GM12878 (cell line): ENCODE results near the gene ANXA10.

Experiments used
- ESRRA ChIP-seq: IDR thresholded peaks from 2 replicates; pipeline ENCODE4 v1.6.1; 2012; ENCODE audit warnings: mild to moderate bottlenecking, low read length, improper control_type of control experiment
- EZH2 ChIP-seq: IDR thresholded peaks from 2 replicates; pipeline ENCODE4 v1.6.1; 2012; ENCODE audit warnings: low read depth, mild to moderate bottlenecking, control low read depth, inconsistent platforms, low read length, borderline replicate concordance; ENCODE audit not compliant: control insufficient read depth
- IRF4 ChIP-seq: IDR thresholded peaks from 2 replicates; pipeline ENCODE4 v1.6.1; 2011; ENCODE audit warnings: low read depth, low read length
- POLR2AphosphoS2 ChIP-seq: IDR thresholded peaks from 2 replicates; pipeline ENCODE4 v1.6.1; 2011; ENCODE audit warnings: low read depth, mild to moderate bottlenecking, low read length, improper control_type of control experiment, moderate library complexity
- POLR2AphosphoS5 ChIP-seq: IDR thresholded peaks from 2 replicates; pipeline ENCODE4 v1.6.1; 2011; ENCODE audit warnings: mild to moderate bottlenecking, low read length, inconsistent platforms
- TF ChIP-seq, protein P1 (sequence below): IDR thresholded peaks from 2 replicates; pipeline ENCODE4 v1.6.1; 2012; ENCODE audit warnings: low read depth, low read length, improper control_type of control experiment
- TF ChIP-seq, protein P2 (sequence below): fragments of 450-650 bp; formaldehyde crosslinking; IDR thresholded peaks from 2 replicates; pipeline ENCODE4 v1.4.0; 2022; ENCODE audit warnings: mild to moderate bottlenecking, moderate library complexity
- TF ChIP-seq, protein P3 (sequence below), 3 experiments: IDR thresholded peaks in 2 of 3; conservative IDR thresholded peaks in 1 of 3; 2 replicates each; pipeline ENCODE4 v1.5.1; 2011; ENCODE audit warnings: low read depth in 3 of 3, low read length in 3 of 3, mild to moderate bottlenecking in 3 of 3, control low read depth in 2 of 3, moderate library complexity in 2 of 3, inconsistent platforms in 1 of 3, mixed read lengths in 1 of 3; ENCODE audit not compliant: control insufficient read depth in 2 of 3, insufficient read depth in 1 of 3; ENCODE audit errors: extremely low read depth in 1 of 3

DNA sequence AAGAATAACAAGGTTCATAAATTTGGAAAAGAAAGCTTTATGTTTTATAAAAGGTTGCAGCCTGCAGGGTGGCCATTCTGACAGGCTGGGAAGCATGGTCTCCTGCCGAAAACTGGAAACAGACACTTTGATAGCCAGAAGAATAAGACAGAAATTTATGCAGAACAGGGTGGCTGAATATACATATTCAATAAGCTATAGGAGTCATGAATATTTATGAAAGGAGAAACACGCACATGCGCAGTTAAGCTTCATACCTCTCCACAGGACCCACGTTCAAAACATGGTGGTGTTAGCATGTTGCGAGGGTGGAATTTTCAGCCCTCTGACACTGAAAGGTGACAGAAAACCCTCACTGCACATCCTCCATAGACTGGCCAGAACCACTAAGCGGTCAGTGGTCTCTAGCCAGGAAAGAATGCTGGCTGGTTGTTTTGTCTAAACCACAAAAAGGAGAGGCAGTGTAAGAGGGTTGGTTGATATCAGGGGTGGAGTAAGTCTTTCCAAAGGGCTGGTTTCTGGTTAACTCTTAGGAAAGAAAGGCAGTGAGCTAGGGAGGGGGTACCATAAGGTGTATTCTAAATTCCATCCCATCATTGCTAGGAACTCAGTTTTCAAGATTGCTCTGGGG, 58.2 kb downstream of the ANXA10 start:
- TF ChIP-seq ESRRA = no peak
- TF ChIP-seq, protein P1, sequence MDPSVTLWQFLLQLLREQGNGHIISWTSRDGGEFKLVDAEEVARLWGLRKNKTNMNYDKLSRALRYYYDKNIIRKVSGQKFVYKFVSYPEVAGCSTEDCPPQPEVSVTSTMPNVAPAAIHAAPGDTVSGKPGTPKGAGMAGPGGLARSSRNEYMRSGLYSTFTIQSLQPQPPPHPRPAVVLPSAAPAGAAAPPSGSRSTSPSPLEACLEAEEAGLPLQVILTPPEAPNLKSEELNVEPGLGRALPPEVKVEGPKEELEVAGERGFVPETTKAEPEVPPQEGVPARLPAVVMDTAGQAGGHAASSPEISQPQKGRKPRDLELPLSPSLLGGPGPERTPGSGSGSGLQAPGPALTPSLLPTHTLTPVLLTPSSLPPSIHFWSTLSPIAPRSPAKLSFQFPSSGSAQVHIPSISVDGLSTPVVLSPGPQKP = no peak
- TF ChIP-seq, protein P2, sequence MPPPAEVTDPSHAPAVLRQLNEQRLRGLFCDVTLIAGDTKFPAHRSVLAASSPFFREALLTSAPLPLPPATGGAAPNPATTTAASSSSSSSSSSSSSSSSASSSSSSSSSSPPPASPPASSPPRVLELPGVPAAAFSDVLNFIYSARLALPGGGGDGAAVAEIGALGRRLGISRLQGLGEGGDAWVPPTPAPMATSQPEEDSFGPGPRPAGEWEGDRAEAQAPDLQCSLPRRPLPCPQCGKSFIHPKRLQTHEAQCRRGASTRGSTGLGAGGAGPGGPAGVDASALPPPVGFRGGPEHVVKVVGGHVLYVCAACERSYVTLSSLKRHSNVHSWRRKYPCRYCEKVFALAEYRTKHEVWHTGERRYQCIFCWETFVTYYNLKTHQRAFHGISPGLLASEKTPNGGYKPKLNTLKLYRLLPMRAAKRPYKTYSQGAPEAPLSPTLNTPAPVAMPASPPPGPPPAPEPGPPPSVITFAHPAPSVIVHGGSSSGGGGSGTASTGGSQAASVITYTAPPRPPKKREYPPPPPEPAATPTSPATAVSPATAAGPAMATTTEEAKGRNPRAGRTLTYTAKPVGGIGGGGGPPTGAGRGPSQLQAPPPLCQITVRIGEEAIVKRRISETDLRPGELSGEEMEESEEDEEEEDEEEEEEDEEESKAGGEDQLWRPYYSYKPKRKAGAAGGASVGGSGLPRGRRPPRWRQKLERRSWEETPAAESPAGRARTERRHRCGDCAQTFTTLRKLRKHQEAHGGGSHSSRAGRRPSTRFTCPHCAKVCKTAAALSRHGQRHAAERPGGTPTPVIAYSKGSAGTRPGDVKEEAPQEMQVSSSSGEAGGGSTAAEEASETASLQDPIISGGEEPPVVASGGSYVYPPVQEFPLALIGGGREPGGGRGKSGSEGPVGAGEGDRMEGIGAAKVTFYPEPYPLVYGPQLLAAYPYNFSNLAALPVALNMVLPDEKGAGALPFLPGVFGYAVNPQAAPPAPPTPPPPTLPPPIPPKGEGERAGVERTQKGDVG = no peak
- no peak for TF ChIP-seq EZH2
- no peak for TF ChIP-seq POLR2AphosphoS2
- TF ChIP-seq, protein P3, sequence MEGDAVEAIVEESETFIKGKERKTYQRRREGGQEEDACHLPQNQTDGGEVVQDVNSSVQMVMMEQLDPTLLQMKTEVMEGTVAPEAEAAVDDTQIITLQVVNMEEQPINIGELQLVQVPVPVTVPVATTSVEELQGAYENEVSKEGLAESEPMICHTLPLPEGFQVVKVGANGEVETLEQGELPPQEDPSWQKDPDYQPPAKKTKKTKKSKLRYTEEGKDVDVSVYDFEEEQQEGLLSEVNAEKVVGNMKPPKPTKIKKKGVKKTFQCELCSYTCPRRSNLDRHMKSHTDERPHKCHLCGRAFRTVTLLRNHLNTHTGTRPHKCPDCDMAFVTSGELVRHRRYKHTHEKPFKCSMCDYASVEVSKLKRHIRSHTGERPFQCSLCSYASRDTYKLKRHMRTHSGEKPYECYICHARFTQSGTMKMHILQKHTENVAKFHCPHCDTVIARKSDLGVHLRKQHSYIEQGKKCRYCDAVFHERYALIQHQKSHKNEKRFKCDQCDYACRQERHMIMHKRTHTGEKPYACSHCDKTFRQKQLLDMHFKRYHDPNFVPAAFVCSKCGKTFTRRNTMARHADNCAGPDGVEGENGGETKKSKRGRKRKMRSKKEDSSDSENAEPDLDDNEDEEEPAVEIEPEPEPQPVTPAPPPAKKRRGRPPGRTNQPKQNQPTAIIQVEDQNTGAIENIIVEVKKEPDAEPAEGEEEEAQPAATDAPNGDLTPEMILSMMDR (IDR thresholded peaks at IDR 0.05 in 2 of 3, conservative IDR thresholded peaks at IDR 0.05 in 1 of 3; ENCODE audit: control insufficient read depth in 2 of 3, extremely low read depth in 1 of 3, insufficient read depth in 1 of 3, low read depth in 3 of 3, low read length in 3 of 3) = no peak
- TF ChIP-seq IRF4 = no peak
- no peak for TF ChIP-seq POLR2AphosphoS5
